Stomach (tissue), 4 donors: Measurements from ENCODE around the gene NRG4.

Source experiments
- EP300 ChIP-seq: sonication (generic); formaldehyde crosslinking; IDR thresholded peaks from one replicate; pipeline ENCODE4 v1.6.1; 2017; ENCODE audit warnings: antibody characterized with exemption
- POLR2A ChIP-seq, 4 donors: fragments of 450-650 bp; IDR thresholded peaks; one replicate each; pipeline ENCODE4 v1.6.1; 2016; ENCODE audit warnings: antibody characterized with exemption in 4 of 4, control low read depth in 2 of 4, mild to moderate bottlenecking in 1 of 4, moderate library complexity in 1 of 4
- POLR2AphosphoS5 ChIP-seq, 3 donors: sonication (generic); formaldehyde crosslinking; IDR thresholded peaks; one replicate each; pipeline ENCODE4 v1.6.1; 2016; ENCODE audit warnings: antibody characterized with exemption in 3 of 3
- TF ChIP-seq, protein P1 (sequence below), 7 experiments: fragments of 450-650 bp in 4 of 7; fragments of 200-600 bp in 3 of 7; sonication (generic) in 3 of 7; IDR thresholded peaks; one replicate each; pipeline ENCODE4 v1.5.1; 2016 to 2019; ENCODE audit warnings: antibody characterized with exemption in 7 of 7, control low read depth in 2 of 7, mild to moderate bottlenecking in 1 of 7

DNA sequence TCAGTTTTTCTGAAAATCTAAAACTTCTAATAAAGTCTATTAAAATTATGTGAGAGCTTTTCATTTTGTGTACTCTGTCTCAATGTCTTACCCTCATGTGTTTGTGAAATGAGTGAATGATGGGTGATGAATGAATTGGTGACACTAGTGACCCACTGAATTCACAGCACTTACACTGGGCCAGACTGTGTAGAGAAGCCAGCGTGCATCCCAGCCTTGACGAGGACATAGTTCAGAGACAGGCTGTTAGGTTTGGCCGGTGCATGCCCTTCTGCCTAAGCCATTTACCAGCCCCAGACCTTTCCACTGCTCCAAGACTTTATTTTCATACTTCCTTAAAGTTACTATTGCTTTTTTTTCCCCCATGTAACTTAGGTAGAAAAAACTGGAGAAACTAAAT is 69.8 kb downstream of the NRG4 start:
- TF ChIP-seq, protein P1, sequence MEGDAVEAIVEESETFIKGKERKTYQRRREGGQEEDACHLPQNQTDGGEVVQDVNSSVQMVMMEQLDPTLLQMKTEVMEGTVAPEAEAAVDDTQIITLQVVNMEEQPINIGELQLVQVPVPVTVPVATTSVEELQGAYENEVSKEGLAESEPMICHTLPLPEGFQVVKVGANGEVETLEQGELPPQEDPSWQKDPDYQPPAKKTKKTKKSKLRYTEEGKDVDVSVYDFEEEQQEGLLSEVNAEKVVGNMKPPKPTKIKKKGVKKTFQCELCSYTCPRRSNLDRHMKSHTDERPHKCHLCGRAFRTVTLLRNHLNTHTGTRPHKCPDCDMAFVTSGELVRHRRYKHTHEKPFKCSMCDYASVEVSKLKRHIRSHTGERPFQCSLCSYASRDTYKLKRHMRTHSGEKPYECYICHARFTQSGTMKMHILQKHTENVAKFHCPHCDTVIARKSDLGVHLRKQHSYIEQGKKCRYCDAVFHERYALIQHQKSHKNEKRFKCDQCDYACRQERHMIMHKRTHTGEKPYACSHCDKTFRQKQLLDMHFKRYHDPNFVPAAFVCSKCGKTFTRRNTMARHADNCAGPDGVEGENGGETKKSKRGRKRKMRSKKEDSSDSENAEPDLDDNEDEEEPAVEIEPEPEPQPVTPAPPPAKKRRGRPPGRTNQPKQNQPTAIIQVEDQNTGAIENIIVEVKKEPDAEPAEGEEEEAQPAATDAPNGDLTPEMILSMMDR (IDR thresholded peaks at IDR 0.05) = no peak
- TF ChIP-seq POLR2A (IDR thresholded peaks at IDR 0.05) (no peak), EP300 (no peak), POLR2AphosphoS5 (IDR thresholded peaks at IDR 0.05) (no peak)
